Nephron progenitor cell (in vitro differentiated cells): ENCODE measurements around the gene ATG4D.

Experiments used
- DNase-seq: peaks from one replicate; pipeline ENCODE4 v3.0.0; 2021
- H3K27ac Mint-ChIP-seq: 2 replicates; pipeline ENCODE4 v1.8.0; 2021; ENCODE audit warnings: mild to moderate bottlenecking, moderate library complexity, mixed read lengths
- H3K27me3 Mint-ChIP-seq: 2 replicates; pipeline ENCODE4 v1.8.0; 2021; ENCODE audit warnings: mild to moderate bottlenecking, low read depth, mixed read lengths; ENCODE audit not compliant: poor library complexity
- H3K36me3 Mint-ChIP-seq: 2 replicates; pipeline ENCODE4 v1.8.0; 2021; ENCODE audit warnings: low read depth, mixed read lengths
- H3K4me1 Mint-ChIP-seq: 2 replicates; pipeline ENCODE4 v1.8.0; 2021; ENCODE audit warnings: mixed read lengths
- H3K4me3 Mint-ChIP-seq: 2 replicates; pipeline ENCODE4 v1.8.0; 2021; ENCODE audit warnings: mild to moderate bottlenecking, moderate library complexity, mixed read lengths
- H3K9me3 Mint-ChIP-seq: 2 replicates; pipeline ENCODE4 v1.8.0; 2021; ENCODE audit warnings: mild to moderate bottlenecking, moderate library complexity, mixed read lengths
- TF ChIP-seq, protein P1 (sequence below): fragments of 200-600 bp; sonication (generic); IDR thresholded peaks from 2 replicates; pipeline ENCODE4 v1.5.0; 2021; ENCODE audit warnings: antibody characterized with exemption

Gene ATG4D

DNA sequence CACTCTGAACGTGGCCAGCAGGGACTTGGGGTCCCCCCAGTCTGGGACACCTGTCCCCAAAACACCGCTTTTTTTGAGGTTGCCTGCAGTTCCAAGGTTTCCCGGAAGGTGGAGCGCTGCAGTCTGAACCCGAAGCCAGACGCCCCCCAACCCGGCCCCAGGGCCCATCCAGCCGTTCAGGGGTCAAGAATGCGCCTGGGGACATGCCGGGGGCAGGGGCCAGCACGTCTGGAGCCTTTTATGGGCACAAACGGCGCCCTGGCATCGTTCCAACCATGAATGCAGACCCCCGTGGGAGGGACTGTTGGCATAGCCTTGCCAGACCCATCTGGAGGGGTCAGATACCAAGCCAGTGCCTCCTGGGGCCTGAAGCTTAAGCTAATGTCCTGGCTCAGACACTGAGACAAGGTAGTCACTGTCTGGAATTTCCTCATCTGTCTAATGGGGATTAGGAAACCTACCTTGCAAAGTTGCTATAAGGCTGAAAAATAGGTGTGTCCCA, 33.4 kb upstream of the ATG4D start:
- H3K36me3 Mint-ChIP-seq = peaks cover 11% of the 10 kb centered on the region
- DNase-seq = peak; percentile 81
- TF ChIP-seq, protein P1, sequence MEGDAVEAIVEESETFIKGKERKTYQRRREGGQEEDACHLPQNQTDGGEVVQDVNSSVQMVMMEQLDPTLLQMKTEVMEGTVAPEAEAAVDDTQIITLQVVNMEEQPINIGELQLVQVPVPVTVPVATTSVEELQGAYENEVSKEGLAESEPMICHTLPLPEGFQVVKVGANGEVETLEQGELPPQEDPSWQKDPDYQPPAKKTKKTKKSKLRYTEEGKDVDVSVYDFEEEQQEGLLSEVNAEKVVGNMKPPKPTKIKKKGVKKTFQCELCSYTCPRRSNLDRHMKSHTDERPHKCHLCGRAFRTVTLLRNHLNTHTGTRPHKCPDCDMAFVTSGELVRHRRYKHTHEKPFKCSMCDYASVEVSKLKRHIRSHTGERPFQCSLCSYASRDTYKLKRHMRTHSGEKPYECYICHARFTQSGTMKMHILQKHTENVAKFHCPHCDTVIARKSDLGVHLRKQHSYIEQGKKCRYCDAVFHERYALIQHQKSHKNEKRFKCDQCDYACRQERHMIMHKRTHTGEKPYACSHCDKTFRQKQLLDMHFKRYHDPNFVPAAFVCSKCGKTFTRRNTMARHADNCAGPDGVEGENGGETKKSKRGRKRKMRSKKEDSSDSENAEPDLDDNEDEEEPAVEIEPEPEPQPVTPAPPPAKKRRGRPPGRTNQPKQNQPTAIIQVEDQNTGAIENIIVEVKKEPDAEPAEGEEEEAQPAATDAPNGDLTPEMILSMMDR = peak; percentile 87
- no peak overlapping the region for H3K4me3 Mint-ChIP-seq
- H3K27me3 Mint-ChIP-seq = peaks cover 24% of the 10 kb centered on the region
- peaks cover 5% of the 10 kb centered on the region for H3K4me1 Mint-ChIP-seq
- no peaks in the 10 kb centered on the region for H3K9me3 Mint-ChIP-seq
- no peak overlapping the region for H3K27ac Mint-ChIP-seq

DNA sequence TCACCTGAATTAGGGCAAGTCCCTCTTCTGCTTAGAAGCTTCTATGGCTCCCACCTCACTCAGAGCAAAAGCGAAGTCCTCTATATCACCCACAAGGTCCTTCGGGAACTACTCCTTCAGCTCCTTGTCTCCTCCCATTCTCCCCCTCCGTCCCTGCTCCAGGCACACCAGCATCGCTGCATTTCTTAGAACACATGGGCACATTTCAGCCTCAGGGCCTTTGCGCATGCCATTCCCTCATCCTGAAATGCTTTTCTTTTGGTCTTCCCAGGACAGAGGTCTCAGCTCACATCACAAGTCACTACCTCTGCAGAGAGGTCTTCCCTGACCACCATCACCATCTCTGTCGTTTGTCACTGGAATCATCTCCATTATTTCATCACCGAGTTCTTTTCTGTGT, 30.5 kb upstream of the ATG4D start:
- H3K27me3 Mint-ChIP-seq = peaks cover 44% of the 10 kb centered on the region
- H3K4me3 Mint-ChIP-seq = no peak overlapping the region
- DNase-seq = no peak
- peaks cover 11% of the 10 kb centered on the region for H3K36me3 Mint-ChIP-seq
- H3K9me3 Mint-ChIP-seq = no peaks in the 10 kb centered on the region
- peaks cover 25% of the 10 kb centered on the region for H3K4me1 Mint-ChIP-seq
- TF ChIP-seq, protein P1 = no peak
- no peak overlapping the region for H3K27ac Mint-ChIP-seq

DNA sequence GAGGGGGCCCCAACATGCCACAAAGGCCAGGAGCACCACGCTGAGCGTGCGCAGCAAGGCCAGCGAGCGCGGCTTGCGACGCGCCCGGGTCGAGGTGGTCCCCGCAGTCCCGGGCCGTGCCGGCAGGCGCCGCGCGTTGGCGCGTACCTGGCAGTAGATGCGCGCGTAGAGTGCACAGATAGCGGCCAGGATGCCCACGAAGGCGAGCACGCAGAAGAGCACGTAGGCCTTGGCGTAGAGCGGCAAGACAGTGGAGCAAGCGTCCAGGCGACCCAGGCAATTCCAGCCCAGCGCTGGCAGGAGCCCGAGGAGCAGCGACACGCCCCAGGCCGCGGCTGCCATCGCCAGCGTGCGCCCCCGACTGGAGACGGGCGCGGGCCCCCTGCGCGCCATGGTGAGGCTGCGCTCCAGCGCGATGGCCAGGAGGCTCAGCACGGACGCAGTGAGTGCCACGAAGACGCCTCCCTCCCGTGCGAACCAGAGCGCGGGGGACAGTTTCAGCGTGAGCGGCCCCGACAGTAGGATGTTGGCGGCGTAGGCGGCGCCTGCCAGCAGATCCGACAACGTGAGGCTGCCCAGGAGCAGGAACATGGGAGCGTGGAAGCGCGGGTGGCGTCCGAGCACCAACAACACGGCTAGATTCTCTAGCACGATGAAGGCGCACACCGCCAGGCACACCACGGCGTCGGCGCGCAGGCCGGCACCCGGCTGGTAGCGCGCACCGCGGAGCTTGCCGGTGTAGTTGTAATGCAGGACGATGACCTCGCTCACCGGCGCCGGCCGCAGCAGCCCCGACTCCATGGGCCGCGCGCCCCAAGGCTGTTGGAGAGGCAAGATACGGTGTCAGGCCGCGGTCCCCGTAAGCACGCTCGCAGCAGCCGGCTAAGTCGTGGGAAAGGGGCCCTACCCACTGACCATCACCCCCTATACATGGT, 29.2 kb upstream of the ATG4D start:
- TF ChIP-seq, protein P1 = no peak
- DNase-seq = no peak
- peaks cover 11% of the 10 kb centered on the region for H3K36me3 Mint-ChIP-seq
- peaks cover 54% of the 10 kb centered on the region for H3K27me3 Mint-ChIP-seq
- peak overlapping the region; percentile 61 for H3K4me3 Mint-ChIP-seq
- H3K27ac Mint-ChIP-seq = no peak overlapping the region
- H3K9me3 Mint-ChIP-seq = no peaks in the 10 kb centered on the region
- peaks cover 38% of the 10 kb centered on the region for H3K4me1 Mint-ChIP-seq

DNA sequence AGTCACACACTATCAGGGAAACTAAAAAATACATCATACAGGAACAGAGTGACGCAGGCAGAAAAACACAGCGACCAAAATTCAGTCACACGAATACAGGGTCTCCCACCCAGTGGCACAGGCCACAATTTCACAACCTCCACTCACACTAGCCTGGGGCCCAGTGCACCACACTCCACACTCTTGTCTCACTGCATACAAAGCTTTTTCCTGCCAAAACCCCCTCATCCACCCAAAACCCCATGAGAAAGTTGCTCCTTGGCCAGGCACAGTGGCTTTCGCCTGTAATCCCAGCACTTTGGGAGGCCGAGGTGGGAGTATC, 27.7 kb upstream of the ATG4D start:
- H3K36me3 Mint-ChIP-seq = peaks cover 11% of the 10 kb centered on the region
- H3K4me3 Mint-ChIP-seq = peak overlapping the region; percentile 92
- no peak overlapping the region for H3K27ac Mint-ChIP-seq
- TF ChIP-seq, protein P1 = no peak
- no peaks in the 10 kb centered on the region for H3K9me3 Mint-ChIP-seq
- peaks cover 41% of the 10 kb centered on the region for H3K4me1 Mint-ChIP-seq
- DNase-seq = no peak
- peaks cover 50% of the 10 kb centered on the region for H3K27me3 Mint-ChIP-seq

DNA sequence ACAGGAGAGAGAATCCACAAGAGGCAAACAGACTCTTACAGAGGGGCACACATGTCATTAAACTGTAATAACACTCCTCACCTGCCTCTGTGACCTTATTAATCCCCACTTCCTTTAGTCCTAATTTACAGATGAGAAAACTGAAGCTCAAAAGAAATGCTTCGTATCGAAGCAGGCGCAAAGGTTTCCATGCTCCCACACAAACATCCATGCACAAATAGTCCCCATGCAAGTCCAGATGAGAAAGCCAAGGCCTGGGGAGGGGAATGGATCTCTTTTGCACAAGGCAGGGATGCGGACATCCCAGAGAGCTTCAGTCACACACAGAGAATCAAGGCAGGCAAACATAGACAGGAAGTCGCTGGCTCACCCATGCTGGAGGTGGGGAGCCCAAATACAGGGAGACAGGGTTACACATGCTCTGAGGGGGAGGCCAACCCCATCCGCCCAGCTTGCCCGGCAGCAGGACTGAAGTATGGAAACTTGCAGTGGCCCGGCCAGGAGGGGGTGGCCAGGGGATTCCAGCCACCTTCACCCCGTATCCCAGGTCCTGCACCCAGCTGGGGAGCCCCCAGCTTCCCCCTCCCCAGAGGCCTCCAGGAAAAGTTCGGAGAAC, 26.9 kb upstream of the ATG4D start:
- no peaks in the 10 kb centered on the region for H3K9me3 Mint-ChIP-seq
- H3K27ac Mint-ChIP-seq = no peak overlapping the region
- DNase-seq = no peak
- H3K4me1 Mint-ChIP-seq = peaks cover 41% of the 10 kb centered on the region
- TF ChIP-seq, protein P1 = no peak
- peaks cover 11% of the 10 kb centered on the region for H3K36me3 Mint-ChIP-seq
- peak overlapping the region; percentile 92 for H3K4me3 Mint-ChIP-seq
- peaks cover 50% of the 10 kb centered on the region for H3K27me3 Mint-ChIP-seq
